H9 (cell line): ENCODE data around the gene PRKCZ. TPM values are rescaled to one million over a fixed set of nuclear protein-coding genes. Genes with fewer than 3 reads are reported as not detected.

Experiments
- DNase-seq: peaks from one replicate; pipeline ENCODE4 v3.0.0-alpha.2; 2017
- H2AFZ ChIP-seq: one replicate; pipeline ENCODE4 v1.6.1; 2013; ENCODE audit warnings: mild to moderate bottlenecking, low read length, control low read depth, moderate library complexity
- H2AK5ac ChIP-seq: 2 replicates; pipeline ENCODE4 v1.6.1; 2013; ENCODE audit warnings: low read length, control low read depth, mixed read lengths; ENCODE audit not compliant: insufficient read length
- H2BK120ac ChIP-seq: one replicate; pipeline ENCODE4 v1.6.1; 2013; ENCODE audit warnings: low read depth, mild to moderate bottlenecking, low read length, control low read depth, inconsistent platforms; ENCODE audit not compliant: poor library complexity, severe bottlenecking
- H2BK12ac ChIP-seq: 2 replicates; pipeline ENCODE4 v1.6.1; 2013; ENCODE audit warnings: low read length, control low read depth, mixed read lengths, low read depth; ENCODE audit not compliant: insufficient read length
- H2BK15ac ChIP-seq: 2 replicates; pipeline ENCODE4 v1.6.1; 2013; ENCODE audit warnings: low read depth, low read length, control low read depth
- H2BK20ac ChIP-seq: one replicate; pipeline ENCODE4 v1.6.1; 2013; ENCODE audit warnings: low read depth, mild to moderate bottlenecking, low read length, control low read depth, inconsistent platforms; ENCODE audit not compliant: poor library complexity, severe bottlenecking
- H2BK5ac ChIP-seq: 2 replicates; pipeline ENCODE4 v1.6.1; 2013; ENCODE audit warnings: low read length, control low read depth, mixed read lengths; ENCODE audit not compliant: insufficient read length
- H3K14ac ChIP-seq: 2 replicates; pipeline ENCODE4 v1.6.1; 2013; ENCODE audit warnings: low read length, control low read depth; ENCODE audit not compliant: insufficient read depth
- H3K18ac ChIP-seq: 2 replicates; pipeline ENCODE4 v1.6.1; 2013; ENCODE audit warnings: low read depth, mild to moderate bottlenecking, mixed read lengths, low read length, control low read depth; ENCODE audit not compliant: insufficient read length
- H3K23ac ChIP-seq: 2 replicates; pipeline ENCODE4 v1.6.1; 2013; ENCODE audit warnings: low read length, control low read depth, mixed read lengths, low read depth; ENCODE audit not compliant: insufficient read length
- H3K23me2 ChIP-seq: 2 replicates; pipeline ENCODE4 v1.6.1; 2013; ENCODE audit warnings: low read depth, mild to moderate bottlenecking, mixed read lengths, low read length, control low read depth; ENCODE audit not compliant: insufficient read length, poor library complexity, severe bottlenecking
- H3K27ac ChIP-seq: 2 replicates; pipeline ENCODE4 v1.5.1; 2013; ENCODE audit warnings: low read length, control low read depth, mixed read lengths, low read depth; ENCODE audit not compliant: insufficient read length
- H3K27me3 ChIP-seq: 2 replicates; pipeline ENCODE4 v1.6.1; 2013; ENCODE audit warnings: low read length, control low read depth, inconsistent platforms; ENCODE audit not compliant: insufficient read depth
- H3K4ac ChIP-seq: 2 replicates; pipeline ENCODE4 v1.6.1; 2013; ENCODE audit warnings: low read depth, mild to moderate bottlenecking, control low read depth, inconsistent platforms, low read length, moderate library complexity
- H3K4me1 ChIP-seq: 2 replicates; pipeline ENCODE4 v1.6.1; 2013; ENCODE audit warnings: low read length, control low read depth, inconsistent platforms; ENCODE audit not compliant: insufficient read depth
- H3K4me2 ChIP-seq: 2 replicates; pipeline ENCODE4 v1.6.1; 2013; ENCODE audit warnings: low read length, control low read depth, mixed read lengths; ENCODE audit not compliant: insufficient read length, insufficient read depth
- H3K56ac ChIP-seq: 2 replicates; pipeline ENCODE4 v1.6.1; 2013; ENCODE audit warnings: low read depth, mild to moderate bottlenecking, mixed read lengths, low read length, control low read depth; ENCODE audit not compliant: insufficient read length
- H3K79me1 ChIP-seq: 2 replicates; pipeline ENCODE4 v1.6.1; 2013; ENCODE audit warnings: low read depth, mild to moderate bottlenecking, moderate library complexity, low read length, control low read depth, inconsistent platforms; ENCODE audit not compliant: insufficient read depth, poor library complexity, severe bottlenecking
- H3K79me2 ChIP-seq: 2 replicates; pipeline ENCODE4 v1.6.1; 2013; ENCODE audit warnings: low read length, control low read depth, inconsistent platforms; ENCODE audit not compliant: insufficient read depth
- H3K9ac ChIP-seq: 2 replicates; pipeline ENCODE4 v1.6.1; 2013; ENCODE audit warnings: low read length, control low read depth, mixed read lengths; ENCODE audit not compliant: insufficient read length; ENCODE audit errors: extremely low read depth
- H3K9me3 ChIP-seq: one replicate; pipeline ENCODE4 v1.6.1; 2013; ENCODE audit warnings: low read depth, low read length, inconsistent platforms; ENCODE audit not compliant: control insufficient read depth
- H3T11ph ChIP-seq: one replicate; pipeline ENCODE4 v1.6.1; 2013; ENCODE audit warnings: mild to moderate bottlenecking, low read length, control low read depth, inconsistent platforms
- H4K20me1 ChIP-seq: one replicate; pipeline ENCODE4 v1.6.1; 2013; ENCODE audit not compliant: control insufficient read depth, insufficient read length, insufficient read depth
- H4K5ac ChIP-seq: 2 replicates; pipeline ENCODE4 v1.6.1; 2013; ENCODE audit warnings: low read depth, mild to moderate bottlenecking, mixed read lengths, low read length, control low read depth; ENCODE audit not compliant: insufficient read length
- H4K8ac ChIP-seq: replicated peaks from 2 replicates; pipeline ENCODE4 v1.6.1; 2013; ENCODE audit warnings: low read length, control low read depth, mixed read lengths, low read depth; ENCODE audit not compliant: insufficient read length
- H4K91ac ChIP-seq: 2 replicates; pipeline ENCODE4 v1.6.1; 2013; ENCODE audit warnings: low read depth, mild to moderate bottlenecking, moderate library complexity, mixed read lengths, low read length, control low read depth; ENCODE audit not compliant: insufficient read length
- H3K27ac Mint-ChIP-seq, 3 experiments: 2 replicates in 2 of 3; 3 replicates in 1 of 3; pipeline ENCODE4 v1.8.0; 2020 to 2021; ENCODE audit warnings: mixed read lengths in 3 of 3, mild to moderate bottlenecking in 1 of 3, moderate library complexity in 1 of 3
- H3K27me3 Mint-ChIP-seq: 2 replicates; pipeline ENCODE4 v1.8.0; 2021; ENCODE audit warnings: low read depth, mild to moderate bottlenecking, moderate library complexity, mixed read lengths
- H3K36me3 Mint-ChIP-seq, 3 experiments: 2 replicates in 2 of 3; 3 replicates in 1 of 3; pipeline ENCODE4 v1.8.0; 2020 to 2021; ENCODE audit warnings: low read depth in 3 of 3, mixed read lengths in 3 of 3; ENCODE audit not compliant: insufficient read depth in 1 of 3
- H3K4me1 Mint-ChIP-seq, 2 experiments: 2 replicates each; pipeline ENCODE4 v1.8.0; 2020; ENCODE audit warnings: mixed read lengths in 2 of 2
- H3K4me3 Mint-ChIP-seq, 2 experiments: 2 replicates in 1 of 2; 3 replicates in 1 of 2; pipeline ENCODE4 v1.8.0; 2020 to 2021; ENCODE audit warnings: mild to moderate bottlenecking in 2 of 2, mixed read lengths in 2 of 2, moderate library complexity in 1 of 2
- H3K9me3 Mint-ChIP-seq, 2 experiments: 2 replicates in 1 of 2; 3 replicates in 1 of 2; pipeline ENCODE4 v1.8.0; 2020; ENCODE audit warnings: mild to moderate bottlenecking in 2 of 2, mixed read lengths in 2 of 2, moderate library complexity in 1 of 2
- CTCF ChIP-seq: fragments of 200-600 bp; sonication (generic); conservative IDR thresholded peaks from 3 replicates; pipeline ENCODE4 v1.8.0; 2021; ENCODE audit warnings: antibody characterized with exemption, mild to moderate bottlenecking
- WGBS: extraction: QIAGEN DNeasy Blood & Tissue Kit; methylation state at CpG from one replicate; pipeline ENCODE4 v1.1.7; 2013; ENCODE audit warnings: missing lambda C conversion rate, low lambda C conversion rate, mixed read lengths; ENCODE audit not compliant: insufficient read length; ENCODE audit errors: extremely low coverage; 5-methylcytosine and 5-hydroxymethylcytosine counted together
- total RNA-seq: library from RNA; stranded (reverse); gene quantifications from 2 replicates; pipeline ENCODE4 v1.2.1, GENCODE V29; 2021

The PRKCZ gene
- total RNA-seq, 1 experiment from 2014 or later: 48.4 TPM

- Histone ChIP-seq H2AFZ (no peak overlapping the region), H2AK5ac (no peak overlapping the region), H3K79me2 (peaks cover 2% of the 10 kb centered on the region; the same call in 1 of the 2 replicates), H3K9me3 (no peaks in the 10 kb centered on the region), H2BK5ac (no peak overlapping the region), H2BK120ac (no peak overlapping the region), H3K23me2 (no peaks in the 10 kb centered on the region), H3K79me1 (no peaks in the 10 kb centered on the region), H3K27me3 (no peaks in the 10 kb centered on the region), H4K5ac (no peak overlapping the region), H3K9ac (no peak overlapping the region), H3K4me1 (no peaks in the 10 kb centered on the region), H4K20me1 (no peaks in the 10 kb centered on the region), H4K91ac (no peak overlapping the region), H3T11ph (no peak overlapping the region), H3K14ac (no peak overlapping the region), H3K4me2 (no peak overlapping the region), H2BK20ac (no peak overlapping the region), H3K23ac (no peak overlapping the region), H2BK12ac (no peak overlapping the region), H2BK15ac (no peak overlapping the region), H4K8ac (no peak overlapping the region), H3K18ac (no peak overlapping the region), H3K27ac (no peak overlapping the region), H3K56ac (no peak overlapping the region), H3K4ac (no peak overlapping the region)
- no peak for DNase-seq
- WGBS: no CpG with 5 or more reads among the region's 18 CpGs
- Mint-ChIP-seq H3K4me1 (peaks cover 5 to 16% of the 10 kb centered on the region in 2 experiments), H3K27ac (peak overlapping the region in 2 of 3 experiments; percentile 10 to 31; a peak in 3 of 7 replicates), H3K27me3 (no peaks in the 10 kb centered on the region), H3K36me3 (peaks cover 3 to 13% (median 10%) of the 10 kb centered on the region in 3 experiments; a peak in 6 of 7 replicates), H3K9me3 (peaks cover under 1 to 5% of the 10 kb centered on the region in 2 experiments; a peak in 4 of 5 replicates), H3K4me3 (no peak overlapping the region)
- no peak for TF ChIP-seq CTCF
Observed at GRCh38 chr1:2083666-2084065, 33.5 kb downstream of the PRKCZ start.
